GM12878 (cell line): ENCODE results near the gene FBXL22. TPM values are rescaled to one million over a fixed set of nuclear protein-coding genes. Genes with fewer than 3 reads are reported as not detected.
A peak's percentile ranks its signal among the peaks of the same experiment; 100 is the strongest.

Experiments used
- ATAC-seq: fragments of 200-7000 bp; cut with Tn5 transposase; 3 replicates; pipeline ENCODE4 v1.9.1; 2020; ENCODE audit warnings: mild to moderate bottlenecking, moderate library complexity
- Bru-seq: library from RNA; stranded (reverse); fragments of 400-500 nt; gene quantifications from one replicate; lab custom pipeline; 2021; lab: Mats Ljungman, UMichigan
- BruChase-seq, 2 experiments: library from RNA; stranded (reverse); fragments of 400-500 nt; gene quantifications; one replicate each; lab custom pipeline; 2021; lab: Mats Ljungman, UMichigan
- BruUV-seq: library from RNA; stranded (reverse); fragments of 400-500 nt; replicated peaks from 2 replicates; lab custom pipeline; 2021; lab: Mats Ljungman, UMichigan
- CTCF ChIA-PET: fragments of 300-600 bp; sonication (Branson Sonifier 250); formaldehyde crosslinking; extraction: SDS; loops from one replicate; lab custom pipeline; 2021; ENCODE audit warnings: inconsistent platforms; lab: Yijun Ruan, JAX
- POLR2A ChIA-PET: fragments of 350-600 bp; formaldehyde crosslinking; extraction: SDS; loops from one replicate; lab custom pipeline; 2021; ENCODE audit warnings: inconsistent platforms; lab: Charles Lee
- RAD21 ChIA-PET: fragments of 300-600 bp; sonication (Branson Sonifier 250); formaldehyde crosslinking; loops from one replicate; lab custom pipeline; 2023; ENCODE audit warnings: antibody characterized with exemption; ENCODE audit not compliant: unreplicated experiment; lab: Charles Lee
- SMC1A ChIA-PET: fragments of 300-600 bp; sonication (Branson Sonifier 250); formaldehyde crosslinking; loops from one replicate; lab custom pipeline; 2023; ENCODE audit not compliant: unreplicated experiment, uncharacterized antibody; lab: Charles Lee
- DNase-seq: peaks from one replicate; pipeline ENCODE4 v3.0.0-alpha.2; 2011; ENCODE audit warnings: low read depth, low spot score
- FAIRE-seq: peaks from 3 replicates; lab custom pipeline; 2011; peaks lifted over from hg19 to GRCh38; lab: Jason Lieb, UNC
- H2AFZ ChIP-seq: 2 replicates; pipeline ENCODE4 v1.6.0; 2011; ENCODE audit warnings: low read depth, low read length, control low read depth; ENCODE audit not compliant: control insufficient read depth
- H3K27ac ChIP-seq: 2 replicates; pipeline ENCODE4 v1.5.1; 2011; ENCODE audit warnings: control low read depth; ENCODE audit not compliant: control insufficient read depth, insufficient read depth
- H3K27me3 ChIP-seq, 2 experiments: replicated peaks in 1 of 2; 2 replicates each; pipeline versions ENCODE4 v1.6.0 to v1.6.1; 2011; ENCODE audit warnings: low read length in 1 of 2; ENCODE audit not compliant: control insufficient read depth in 2 of 2, insufficient read depth in 2 of 2
- H3K36me3 ChIP-seq, 2 experiments: 2 replicates each; pipeline ENCODE4 v1.5.1; 2011; ENCODE audit warnings: low read length in 1 of 2; ENCODE audit not compliant: control insufficient read depth in 2 of 2, insufficient read depth in 2 of 2
- H3K4me1 ChIP-seq: 2 replicates; pipeline ENCODE4 v1.6.1; 2011; ENCODE audit warnings: mild to moderate bottlenecking, low read length, moderate library complexity, mixed read lengths; ENCODE audit not compliant: control insufficient read depth, insufficient read depth
- H3K4me2 ChIP-seq: 2 replicates; pipeline ENCODE4 v1.6.0; 2011; ENCODE audit warnings: control low read depth; ENCODE audit not compliant: control insufficient read depth, insufficient read depth
- H3K4me3 ChIP-seq: fragments of 200-600 bp; sonication (generic); 2 replicates; pipeline ENCODE4 v1.5.1; 2016
- H3K79me2 ChIP-seq: 2 replicates; pipeline ENCODE4 v1.6.0; 2011; ENCODE audit warnings: low read length; ENCODE audit not compliant: control insufficient read depth, insufficient read depth
- H3K9ac ChIP-seq: 2 replicates; pipeline ENCODE4 v1.8.0; 2011; ENCODE audit warnings: low read length, control low read depth, mixed read lengths; ENCODE audit not compliant: control insufficient read depth, insufficient read depth
- H3K9me3 ChIP-seq: replicated peaks from 3 replicates; pipeline ENCODE4 v1.5.1; 2011; ENCODE audit warnings: mild to moderate bottlenecking, low read length; ENCODE audit not compliant: control insufficient read depth, insufficient read depth
- H4K20me1 ChIP-seq: 2 replicates; pipeline ENCODE4 v1.6.0; 2011; ENCODE audit not compliant: control insufficient read depth, insufficient read depth
- ATF7 ChIP-seq: fragments of 450-650 bp; IDR thresholded peaks from 2 replicates; pipeline ENCODE4 v1.6.1; 2016; ENCODE audit warnings: low read depth, mild to moderate bottlenecking
- CBX3 ChIP-seq: fragments of 200-600 bp; sonication (generic); IDR thresholded peaks from 2 replicates; pipeline ENCODE4 v1.6.1; 2016; ENCODE audit warnings: low read depth, borderline replicate concordance
- DPF2 ChIP-seq: fragments of 450-650 bp; IDR thresholded peaks from 2 replicates; pipeline ENCODE4 v1.6.1; 2017; ENCODE audit warnings: mild to moderate bottlenecking
- ETV6 ChIP-seq, 2 experiments: fragments of 450-650 bp in 1 of 2; IDR thresholded peaks in 1 of 2; conservative IDR thresholded peaks in 1 of 2; 2 replicates each; pipeline ENCODE4 v1.6.1; 2014; ENCODE audit warnings: antibody characterized with exemption in 1 of 2, borderline replicate concordance in 1 of 2, low read depth in 1 of 2, mild to moderate bottlenecking in 1 of 2, moderate library complexity in 1 of 2
- HDAC6 ChIP-seq: fragments of 200-600 bp; sonication (generic); IDR thresholded peaks from one replicate; pipeline ENCODE4 v1.8.0; 2017; ENCODE audit warnings: antibody characterized with exemption; ENCODE audit not compliant: unreplicated experiment
- SIX5 ChIP-seq: IDR thresholded peaks from 2 replicates; pipeline ENCODE4 v1.6.1; 2011; ENCODE audit warnings: mild to moderate bottlenecking, low read depth, low read length, moderate library complexity; ENCODE audit not compliant: severe bottlenecking
- ZNF384 ChIP-seq: IDR thresholded peaks from 2 replicates; pipeline ENCODE4 v1.6.1; 2012; ENCODE audit warnings: low read depth, mild to moderate bottlenecking, low read length, improper control_type of control experiment, borderline replicate concordance
- ZZZ3 ChIP-seq: IDR thresholded peaks from 2 replicates; pipeline ENCODE4 v1.6.1; 2011; ENCODE audit warnings: low read depth; ENCODE audit not compliant: control insufficient read depth, insufficient read length
- WGBS: methylation state at CpG from one replicate; pipeline ENCODE4 v1.1.6; 2016; ENCODE audit warnings: low lambda C conversion rate; ENCODE audit not compliant: insufficient replicate concordance, insufficient coverage; ENCODE audit errors: missing lambda C conversion rate; 5-methylcytosine and 5-hydroxymethylcytosine counted together
- in situ Hi-C: fragments of 300-500 bp; cut with MboI; formaldehyde crosslinking; loops from 9 replicates; pipeline ENCODE4 v1.14.3; 2018; ENCODE audit warnings: mixed read lengths
- intact Hi-C: fragments of 100-400 bp; cut with micrococcal nuclease; formaldehyde crosslinking; loops from one replicate; pipeline ENCODE4 v1.14.2; 2022; ENCODE audit not compliant: unreplicated experiment
- long read RNA-seq, 2 experiments: library from polyadenylated mRNA; unstranded; transcript quantifications; one replicate each; pipeline ENCODE4 v2.0.0, GENCODE V29; 2019 to 2020
- polyA minus RNA-seq, 3 experiments: library from RNA; depleted of rRNA, polyadenylated mRNA; stranded (reverse); fragments of >200 nt; gene quantifications; 2 replicates each; pipeline ENCODE4 v1.2.3, GENCODE V29; 2011
- polyA plus RNA-seq, 11 experiments: library from polyadenylated mRNA; depleted of rRNA in 4 of 11; unstranded in 6 of 11; stranded (reverse) in 5 of 11; fragments of >200 nt; fragmentation: Nextera tagmentation in 4 of 11; fragmentation: Illumina TruSeq in 1 of 11; extraction: Ambion mirVana in 4 of 11; extraction: Trizol in 1 of 11; gene quantifications; 1 replicate in 1 of 11; 2 replicates in 10 of 11; pipeline versions ENCODE4 v1.2.1 to v1.2.3, GENCODE V29; 2011 to 2016; ENCODE audit warnings: inconsistent platforms in 2 of 11, missing spikeins in 2 of 11, low read depth in 1 of 11
- total RNA-seq, 4 experiments: library from RNA; depleted of rRNA in 3 of 4; stranded (reverse); fragments of >200 nt in 3 of 4; fragmentation: Illumina TruSeq in 1 of 4; extraction: Trizol in 1 of 4; gene quantifications; 2 replicates each; pipeline versions ENCODE4 v1.2.1 to v1.2.3, GENCODE V29; 2013 to 2021

Gene FBXL22, protein sequence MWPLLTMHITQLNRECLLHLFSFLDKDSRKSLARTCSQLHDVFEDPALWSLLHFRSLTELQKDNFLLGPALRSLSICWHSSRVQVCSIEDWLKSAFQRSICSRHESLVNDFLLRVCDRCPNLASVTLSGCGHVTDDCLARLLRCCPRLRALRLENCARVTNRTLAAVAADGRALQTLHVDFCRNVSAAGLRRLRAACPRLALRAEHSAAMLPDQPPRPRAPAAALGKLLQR
- 1.2 and 2.1 TPM in 2 replicates for total RNA-seq (2013; cell fraction: nucleolus; rRNA removed)
- total RNA-seq (2014; rRNA removed) (0.62 and 0.87 TPM in 2 replicates), total RNA-seq (2014; rRNA removed; fragmentation: Illumina TruSeq; extraction: Trizol) (0.28 and 0.40 TPM in 2 replicates), total RNA-seq (2021) (0.45 and 0.82 TPM in 2 replicates), polyA plus RNA-seq (2011; rRNA removed) (0.10 and 0.24 TPM in 2 replicates), polyA plus RNA-seq (2014; fragmentation: Illumina TruSeq; extraction: Trizol) (0.24 and 0.41 TPM in 2 replicates), polyA plus RNA-seq (2014; fragmentation: Nextera tagmentation; extraction: Ambion mirVana) (under 1 TPM; 0.05 to 0.07 TPM), polyA plus RNA-seq (2014; rRNA removed) (0.34 and 0.67 TPM in 2 replicates), polyA plus RNA-seq (2016; fragmentation: Nextera tagmentation; extraction: Ambion mirVana) (1 to 10 TPM; 2.4 to 2.6 TPM), polyA minus RNA-seq (2011; rRNA and poly(A)+ RNA removed) (0.46 and 0.51 TPM in 2 replicates), Bru-seq, nascent RNA (percentile 49 among the genes with signal in this experiment), BruChase-seq, experiment 1, labeled RNA remaining after a 6-hour chase (percentile 34 among the genes with signal in this experiment), BruChase-seq, experiment 2, labeled RNA remaining after a 2-hour chase (percentile 39 among the genes with signal in this experiment)
- polyA plus RNA-seq (2011; ENCODE audit: low read depth) = 0.16 TPM
- 0.12 and 0.28 TPM in 2 replicates for polyA plus RNA-seq (2011; cell fraction: cytosol; rRNA removed)
- polyA plus RNA-seq (2011; cell fraction: nucleus; rRNA removed) = 0.52 and 0.76 TPM in 2 replicates
- polyA plus RNA-seq (2012) = 0.52 and 0.57 TPM in 2 replicates
- 1.7 TPM in 1 of 2 replicates, not detected in the other for polyA minus RNA-seq (2011; cell fraction: cytosol; rRNA and poly(A)+ RNA removed)
- polyA minus RNA-seq (2011; cell fraction: nucleus; rRNA and poly(A)+ RNA removed) = 2.1 and 2.8 TPM in 2 replicates
- long read RNA-seq, experiment 1, partial matches to known transcripts = 0 of 2 reads
- long read RNA-seq, experiment 1, other reads (novel, unspliced or antisense) = 2 of 2 reads
- long read RNA-seq, experiment 2 = 0 reads

DNA sequence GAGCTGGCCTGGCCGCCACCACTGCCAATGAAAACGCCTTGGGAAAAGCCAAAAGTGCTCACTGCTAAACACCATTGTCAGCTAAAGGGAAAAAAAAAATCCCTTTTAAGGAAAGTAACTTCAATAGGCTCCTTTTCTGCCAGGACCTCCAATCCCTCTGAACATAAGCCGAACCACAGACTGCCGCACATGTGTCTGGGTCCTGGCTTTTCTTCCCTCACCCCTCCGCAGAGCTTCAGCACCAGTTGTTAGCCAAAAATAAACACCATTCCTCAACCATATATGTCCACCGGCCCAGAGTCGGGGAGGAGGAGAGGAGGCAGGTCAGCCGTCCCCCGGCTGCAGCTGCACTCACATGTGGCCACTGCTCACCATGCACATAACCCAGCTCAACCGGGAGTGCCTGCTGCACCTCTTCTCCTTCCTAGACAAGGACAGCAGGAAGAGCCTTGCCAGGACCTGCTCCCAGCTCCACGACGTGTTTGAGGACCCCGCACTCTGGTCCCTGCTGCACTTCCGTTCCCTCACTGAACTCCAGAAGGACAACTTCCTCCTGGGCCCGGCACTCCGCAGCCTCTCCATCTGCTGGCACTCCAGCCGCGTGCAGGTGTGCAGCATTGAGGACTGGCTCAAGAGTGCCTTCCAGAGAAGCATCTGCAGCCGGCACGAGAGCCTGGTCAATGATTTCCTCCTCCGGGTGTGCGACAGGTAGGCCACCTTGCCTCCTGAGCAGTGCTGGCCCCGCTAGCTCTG lies at the start of gene FBXL22:
Gene FBXL22, plus strand, starts transcription at position 350 of the 753 bp plus-strand sequence. Its CDS starts 6 bp downstream, at position 356.
- Histone ChIP-seq H3K9ac (peak within 1 kb of the TSS; percentile 30; the same call in 1 of the 2 replicates), H3K4me1 (peaks cover 60% of the 10 kb centered on the region), H4K20me1 (no peaks in the 10 kb centered on the region), H2AFZ (no peak within 1 kb of the TSS), H3K4me2 (0 out of 2 replicates have a peak within 1 kb of the TSS, but pooled peaks have one; percentile 51), H3K36me3 (peaks cover 0 to 5% of the 10 kb centered on the region in 2 experiments; a peak in 3 of 4 replicates), H3K79me2 (peaks cover 23% of the 10 kb centered on the region), H3K9me3 (no peaks in the 10 kb centered on the region), H3K27me3 (no peaks in the 10 kb centered on the region), H3K4me3 (no peak within 1 kb of the TSS), H3K27ac (peak within 1 kb of the TSS; percentile 20; the same call in 1 of the 2 replicates)
- ChIA-PET RAD21 (interaction anchor here (0.9 to 8.2 kb wide), 18 partner anchors 9 to 131 kb away, joined by 3 to 113 read pairs (median 6); partner anchors contain the start of gene USP3), CTCF (interaction anchor here (0.6 to 11.3 kb wide), 8 partner anchors 35 to 406 kb away, joined by 3 to 272 read pairs (median 6); no protein-coding TSS in a partner anchor), SMC1A (interaction anchor here (0.9 to 9.7 kb wide), 26 partner anchors 8 to 469 kb away, joined by 3 to 150 read pairs (median 6); no protein-coding TSS in a partner anchor), POLR2A (interaction anchor here (0.6 to 8.8 kb wide), 11 partner anchors 30 to 118 kb away, joined by 3 to 66 read pairs (median 3); partner anchors contain the start of gene USP3)
- 97% methylated on average over 22 of the region's 23 CpGs for WGBS
- no TSS peak for BruUV-seq
- in situ Hi-C loops = loop anchor here (25.0 kb wide), 1 partner anchor 310 kb away; the partner anchor contains the start of gene APH1B
- intact Hi-C loops = loop anchor here (5.0 to 10.0 kb wide), 2 partner anchors 82 to 310 kb away; no protein-coding TSS in a partner anchor
- ATAC-seq (no peak), DNase-seq (no peak), FAIRE-seq (no peak)
- TF ChIP-seq SIX5 = no peak
- no peak for TF ChIP-seq ETV6 (conservative IDR thresholded peaks at IDR 0.05 in 1 of 2, IDR thresholded peaks at IDR 0.05 in 1 of 2; ENCODE audit: borderline replicate concordance in 1 of 2, low read depth in 1 of 2)
- TF ChIP-seq ZNF384 = no peak
- no peak for TF ChIP-seq ZZZ3
- no peak for TF ChIP-seq HDAC6
- no peak for TF ChIP-seq CBX3
- no peak for TF ChIP-seq DPF2
- TF ChIP-seq ATF7 = no peak
